DOHH2 (cell line): ENCODE data around the gene SPAG6.
A peak's percentile ranks its signal among the peaks of the same experiment; 100 is the strongest.

Experiments
- H3F3A ChIP-seq: fragments of 200-600 bp; sonication (generic), shearing (Covaris generic); 2 replicates; pipeline ENCODE4 v1.6.0; 2016; ENCODE audit warnings: antibody characterized with exemption, mild to moderate bottlenecking; ENCODE audit not compliant: control insufficient read depth, insufficient read depth
- H3K27ac ChIP-seq: fragments of 200-600 bp; sonication (generic); 2 replicates; pipeline ENCODE4 v1.5.1; 2014; ENCODE audit warnings: low read depth, mild to moderate bottlenecking, low read length, moderate library complexity
- H3K27me3 ChIP-seq: fragments of 200-600 bp; sonication (generic); 2 replicates; pipeline ENCODE4 v1.6.1; 2014; ENCODE audit warnings: mild to moderate bottlenecking, low read length, mixed read lengths; ENCODE audit not compliant: control insufficient read depth
- H3K36me3 ChIP-seq: fragments of 200-600 bp; sonication (generic); 2 replicates; pipeline ENCODE4 v1.6.1; 2014; ENCODE audit warnings: mild to moderate bottlenecking, low read length, moderate library complexity, mixed read lengths; ENCODE audit not compliant: control insufficient read depth
- H3K4me1 ChIP-seq: fragments of 200-600 bp; sonication (generic); 2 replicates; pipeline ENCODE4 v1.6.1; 2014; ENCODE audit warnings: mild to moderate bottlenecking, low read length, mixed read lengths; ENCODE audit not compliant: control insufficient read depth
- H3K4me2 ChIP-seq: fragments of 200-600 bp; sonication (generic); 2 replicates; pipeline ENCODE4 v1.6.0; 2014; ENCODE audit warnings: mild to moderate bottlenecking, low read length, moderate library complexity
- H3K4me3 ChIP-seq: fragments of 200-600 bp; sonication (generic); 2 replicates; pipeline ENCODE4 v1.5.1; 2014; ENCODE audit warnings: mild to moderate bottlenecking, low read length, mixed read lengths
- H3K79me2 ChIP-seq: fragments of 200-600 bp; sonication (generic); 2 replicates; pipeline ENCODE4 v1.6.1; 2014; ENCODE audit warnings: mild to moderate bottlenecking, low read length, mixed read lengths; ENCODE audit not compliant: control insufficient read depth
- H3K9me2 ChIP-seq: fragments of 200-600 bp; sonication (generic); replicated peaks from 2 replicates; pipeline ENCODE4 v1.6.1; 2014; ENCODE audit warnings: mild to moderate bottlenecking, low read length, mixed read lengths; ENCODE audit not compliant: control insufficient read depth
- H3K9me3 ChIP-seq: fragments of 200-600 bp; sonication (generic); 2 replicates; pipeline ENCODE4 v1.6.1; 2014; ENCODE audit warnings: antibody characterized with exemption, low read length, mixed read lengths; ENCODE audit not compliant: control insufficient read depth, insufficient read depth
- H4K20me1 ChIP-seq: fragments of 200-600 bp; sonication (generic); 2 replicates; pipeline ENCODE4 v1.6.0; 2014; ENCODE audit warnings: low read depth, mild to moderate bottlenecking, antibody characterized with exemption, low read length, moderate library complexity; ENCODE audit not compliant: control insufficient read depth, insufficient read depth
- CTCF ChIP-seq: fragments of 200-600 bp; sonication (generic); IDR thresholded peaks from one replicate; pipeline ENCODE4 v1.5.1; 2014; ENCODE audit warnings: antibody characterized with exemption, mild to moderate bottlenecking, low read depth, low read length; ENCODE audit not compliant: poor library complexity, severe bottlenecking
- EZH2phosphoT487 ChIP-seq: fragments of 200-600 bp; sonication (generic); IDR thresholded peaks from 2 replicates; pipeline ENCODE4 v1.6.1; 2017; ENCODE audit warnings: borderline replicate concordance, mild to moderate bottlenecking, antibody characterized with exemption, low read length, moderate library complexity, mixed read lengths

The SPAG6 gene

DNA sequence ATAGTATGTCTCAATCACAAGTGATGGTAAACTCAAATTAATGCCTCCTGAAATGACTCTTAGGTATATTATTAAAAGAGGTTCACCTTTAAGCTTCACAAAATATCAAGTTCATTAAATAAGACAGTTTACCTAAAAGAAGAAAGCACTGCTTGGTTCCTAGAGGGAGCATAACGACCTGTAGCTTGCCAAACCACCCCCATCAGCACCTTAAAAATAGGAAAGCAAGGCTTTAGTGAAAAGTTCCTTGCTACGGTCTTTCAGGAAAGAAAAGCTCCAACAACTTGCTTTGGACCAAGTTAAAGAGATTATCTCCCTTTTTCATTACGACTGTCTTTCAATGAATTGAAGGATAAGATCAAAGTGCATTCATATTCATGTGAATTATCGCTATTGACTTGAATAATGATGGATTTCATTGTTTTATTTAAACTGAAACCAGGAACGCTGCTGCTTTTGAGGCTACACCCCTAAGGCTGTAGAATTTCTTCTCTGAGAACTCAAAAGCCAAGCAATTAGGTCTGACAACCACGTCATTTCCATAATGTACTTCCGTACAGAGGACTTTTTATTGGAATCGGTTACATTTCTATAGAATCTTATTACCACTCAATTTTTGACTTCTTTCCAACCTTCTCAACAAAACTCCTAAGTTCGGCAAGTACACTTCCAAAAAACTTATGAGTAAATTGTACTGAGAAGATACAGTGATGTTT lies 7.0 kb upstream of the SPAG6 start:
- H3F3A ChIP-seq = peaks cover 19% of the 10 kb centered on the region
- peak overlapping the region; percentile 2; the same call in 1 of the 2 replicates for H3K4me2 ChIP-seq
- no peak overlapping the region for H3K27ac ChIP-seq
- H3K4me3 ChIP-seq = no peak overlapping the region
- H3K27me3 ChIP-seq = peaks cover 85% of the 10 kb centered on the region
- TF ChIP-seq EZH2phosphoT487 (no peak), CTCF (no peak)
- H3K36me3 ChIP-seq = no peaks in the 10 kb centered on the region
- H3K79me2 ChIP-seq = no peaks in the 10 kb centered on the region
- no peaks in the 10 kb centered on the region for H4K20me1 ChIP-seq
- peaks cover 64% of the 10 kb centered on the region for H3K4me1 ChIP-seq
- H3K9me2 ChIP-seq = no peaks in the 10 kb centered on the region
- no peaks in the 10 kb centered on the region for H3K9me3 ChIP-seq

DNA sequence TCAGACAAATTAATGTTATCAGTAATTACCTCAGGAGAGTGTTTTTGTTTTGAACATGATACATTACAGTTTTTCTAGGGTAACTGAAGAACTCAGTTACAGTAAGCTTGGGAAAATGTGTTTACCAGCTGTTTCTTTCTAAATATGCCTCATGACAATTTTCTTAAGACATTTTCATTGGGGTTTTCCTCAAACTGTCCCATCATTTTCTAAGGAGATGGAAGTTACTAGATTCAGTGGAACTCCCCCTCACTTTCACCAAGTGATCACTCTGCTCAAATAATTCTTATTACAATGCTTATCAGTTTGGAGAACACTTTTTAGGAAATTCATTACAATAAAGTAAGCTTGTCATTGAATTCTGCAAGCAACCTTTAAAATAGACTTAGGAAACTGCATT lies 6.4 kb upstream of the SPAG6 start:
- Histone ChIP-seq H3K27ac (no peak overlapping the region), H3K4me3 (no peak overlapping the region), H3K4me2 (peak overlapping the region; percentile 2; the same call in 1 of the 2 replicates), H3K79me2 (no peaks in the 10 kb centered on the region), H3K27me3 (peaks cover 79% of the 10 kb centered on the region), H3K9me3 (no peaks in the 10 kb centered on the region), H3K9me2 (no peaks in the 10 kb centered on the region), H3K36me3 (no peaks in the 10 kb centered on the region), H3K4me1 (peaks cover 64% of the 10 kb centered on the region), H4K20me1 (no peaks in the 10 kb centered on the region), H3F3A (peaks cover 21% of the 10 kb centered on the region)
- TF ChIP-seq EZH2phosphoT487 = no peak
- TF ChIP-seq CTCF = no peak

- Histone ChIP-seq H3K27ac (no peak overlapping the region), H3F3A (peaks cover 23% of the 10 kb centered on the region), H3K4me3 (peak overlapping the region; percentile 71), H3K9me2 (no peaks in the 10 kb centered on the region), H3K27me3 (peaks cover 73% of the 10 kb centered on the region), H3K9me3 (no peaks in the 10 kb centered on the region), H3K4me1 (peaks cover 71% of the 10 kb centered on the region), H3K36me3 (no peaks in the 10 kb centered on the region), H3K4me2 (peak overlapping the region; percentile 83), H3K79me2 (no peaks in the 10 kb centered on the region), H4K20me1 (no peaks in the 10 kb centered on the region)
- TF ChIP-seq CTCF = no peak
- TF ChIP-seq EZH2phosphoT487 = no peak
Observed at GRCh38 chr10:22339761-22340328, 5.5 kb upstream of the SPAG6 start.
